Keratinocyte (primary cell): Measurements from ENCODE around the gene TUBB6.

Source experiments
- CTCF ChIP-seq, 3 experiments: IDR thresholded peaks in 1 of 3; conservative IDR thresholded peaks in 1 of 3; optimal IDR thresholded peaks in 1 of 3; 2 replicates in 2 of 3; 3 replicates in 1 of 3; pipeline versions ENCODE3 to v1.5.1; 2011; ENCODE audit warnings: low read length in 3 of 3, mild to moderate bottlenecking in 3 of 3, moderate library complexity in 2 of 3, control low read depth in 1 of 3, inconsistent platforms in 1 of 3; ENCODE audit not compliant: insufficient read depth in 2 of 3; ENCODE audit errors: extremely low read depth in 1 of 3
- EZH2 ChIP-seq: IDR thresholded peaks from one replicate; pipeline ENCODE4 v1.6.1; 2012; ENCODE audit warnings: inconsistent platforms, mild to moderate bottlenecking, low read length, moderate library complexity

GRCh38 chr18:12335503-12335902 is 27.5 kb downstream of the TUBB6 start:
- TF ChIP-seq CTCF (optimal IDR thresholded peaks at IDR 0.05 in 1 of 3, IDR thresholded peaks at IDR 0.05 in 1 of 3, conservative IDR thresholded peaks at IDR 0.05 in 1 of 3; ENCODE audit: extremely low read depth in 1 of 3, insufficient read depth in 2 of 3, low read length in 3 of 3) (no peak), EZH2 (no peak)
